ENCODE data around the gene PRDM12.

PRDM12 gene

DNA sequence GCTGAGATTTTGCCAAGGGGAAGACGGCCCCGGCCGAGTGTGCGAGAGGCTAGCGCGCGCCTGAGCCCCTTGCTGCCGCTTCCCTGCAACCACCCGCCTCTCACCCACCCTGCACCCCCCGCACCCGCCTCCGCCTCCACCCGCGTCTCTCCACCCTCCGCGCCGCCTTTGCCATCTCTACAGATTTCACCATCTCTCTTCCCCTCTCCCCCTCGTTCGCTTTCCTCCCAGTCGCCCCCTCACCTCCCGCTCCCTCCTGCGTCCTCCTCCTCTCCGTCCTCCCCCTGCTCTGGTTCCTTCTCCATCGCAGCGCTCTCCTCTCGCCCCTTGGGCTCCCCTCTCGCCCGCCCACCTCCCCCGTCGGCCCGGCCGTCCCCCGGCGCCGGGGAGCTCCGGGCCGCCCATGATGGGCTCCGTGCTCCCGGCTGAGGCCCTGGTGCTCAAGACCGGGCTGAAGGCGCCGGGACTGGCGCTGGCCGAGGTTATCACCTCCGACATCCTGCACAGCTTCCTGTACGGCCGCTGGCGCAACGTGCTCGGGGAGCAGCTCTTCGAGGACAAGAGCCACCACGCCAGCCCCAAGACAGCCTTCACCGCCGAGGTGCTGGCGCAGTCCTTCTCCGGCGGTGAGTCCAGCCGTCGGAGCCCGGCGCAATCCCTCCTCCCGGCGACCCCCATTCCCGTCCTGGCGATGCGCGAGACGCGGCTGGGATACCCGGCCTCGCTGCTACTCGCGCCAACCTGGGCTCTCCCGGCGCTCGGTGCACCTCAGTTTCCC is at the start of gene PRDM12:
Gene PRDM12 (plus strand): TSS at position 344 of the 778 bp plus-strand sequence. CDS start 60 bp downstream, at position 404.
- no peak for DNase-seq

GRCh38 chr9:130616451-130616850 is 47.9 kb upstream of the PRDM12 start:
- DNase-seq = no peak

DNA sequence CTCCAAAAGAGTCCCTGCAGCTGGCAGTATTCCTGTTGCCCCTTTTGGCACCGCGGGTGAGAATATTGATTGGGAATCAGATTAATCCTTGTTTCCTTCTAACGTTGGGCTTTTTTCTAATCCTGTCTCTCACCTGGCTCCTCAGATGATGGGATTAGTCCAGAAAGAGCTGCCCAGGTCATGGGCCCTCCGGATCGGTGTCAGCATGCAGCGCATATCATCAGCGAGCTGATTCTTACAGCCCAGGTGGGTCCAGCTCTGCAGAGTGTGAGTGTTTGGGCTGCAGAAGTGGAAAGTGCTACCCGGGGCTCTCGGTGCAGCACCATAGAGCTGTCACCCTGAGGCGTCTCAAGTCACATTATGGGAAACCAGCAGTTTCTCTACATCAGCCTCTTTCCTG is 40.9 kb upstream of the PRDM12 start:
- DNase-seq = no peak

- DNase-seq = no peak
These were observed 40.2 kb upstream of the PRDM12 start for GRCh38 chr9:130624154-130624553.

DNA sequence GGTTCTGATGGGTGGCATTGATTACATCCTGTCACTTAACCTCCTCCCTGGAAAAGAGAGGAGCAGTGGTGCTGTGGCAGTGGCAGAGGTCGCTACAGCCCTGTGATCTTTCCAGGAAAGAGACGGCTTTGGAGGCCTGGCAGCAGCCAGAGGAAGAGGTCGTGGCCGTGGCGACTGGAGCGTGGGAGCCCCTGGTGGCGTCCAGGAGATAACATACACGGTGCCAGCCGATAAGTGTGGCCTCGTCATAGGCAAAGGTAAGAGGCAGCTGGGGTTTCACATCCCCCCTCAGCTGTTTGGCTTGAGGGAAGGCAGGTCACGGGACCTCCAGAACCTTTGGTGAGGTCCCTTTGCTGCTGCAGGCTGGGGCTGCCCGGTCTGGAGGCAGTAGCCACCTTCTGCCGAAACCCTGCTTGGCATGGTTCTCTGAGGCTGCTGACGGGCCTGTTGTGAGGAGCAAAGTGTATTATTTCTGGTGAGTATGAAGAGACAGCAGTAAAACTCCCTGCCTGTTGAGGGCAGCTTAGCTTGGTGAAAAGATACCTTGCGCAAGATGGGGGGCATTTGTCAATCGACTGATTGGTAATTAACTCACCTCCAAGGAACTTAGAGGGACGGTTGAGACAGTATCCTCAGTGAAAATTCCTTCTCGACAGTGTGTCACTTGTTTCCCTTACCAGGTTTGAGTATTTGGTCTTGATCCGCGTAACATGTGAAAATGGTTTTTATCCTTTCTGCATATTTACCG is 38.0 kb upstream of the PRDM12 start:
- no peak for DNase-seq

GRCh38 chr9:130627051-130627450 is 37.3 kb upstream of the PRDM12 start:
- no peak for DNase-seq

DNA sequence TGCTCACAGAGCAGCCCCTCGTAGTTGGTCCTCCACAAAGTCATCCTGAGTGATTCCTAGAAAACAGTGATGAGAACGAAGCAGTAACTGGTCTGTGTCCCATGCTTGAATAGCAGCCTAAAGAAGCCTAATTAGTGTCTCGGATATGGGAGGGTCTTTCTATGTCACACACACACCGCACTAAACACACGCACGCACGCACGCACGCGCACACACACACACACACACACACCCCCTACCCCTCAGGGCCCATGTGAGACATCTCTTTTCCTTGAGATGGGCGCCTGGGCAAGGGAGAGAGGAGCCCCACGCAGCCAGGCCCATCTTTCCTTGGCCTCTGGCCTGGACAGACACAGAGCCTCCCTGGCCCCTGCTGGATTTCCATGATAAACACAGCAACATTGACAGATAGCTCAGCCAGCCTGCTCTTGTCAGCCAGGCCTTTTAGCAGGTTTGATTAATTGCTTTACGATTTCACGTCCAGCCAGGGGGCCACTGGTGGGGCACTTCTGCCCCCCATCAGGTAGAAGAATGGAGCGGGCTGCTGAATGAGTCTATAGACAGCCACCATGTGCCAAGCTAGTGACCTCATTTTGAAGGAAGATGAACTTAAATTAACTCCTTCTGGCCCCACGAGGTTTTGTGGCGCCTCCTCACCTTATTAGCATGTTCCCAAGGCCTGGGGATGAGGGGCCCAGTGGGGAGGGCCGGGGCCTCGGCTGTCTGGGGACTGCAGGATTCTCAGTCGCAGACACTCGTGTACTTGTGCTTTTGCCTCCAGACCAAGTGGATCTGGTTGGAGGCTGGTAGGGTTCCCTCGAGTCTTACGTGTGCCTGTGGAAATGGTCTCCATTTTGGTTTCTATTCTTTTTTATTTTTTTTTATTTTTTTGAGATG is 36.2 kb upstream of the PRDM12 start:
- DNase-seq = no peak

DNA sequence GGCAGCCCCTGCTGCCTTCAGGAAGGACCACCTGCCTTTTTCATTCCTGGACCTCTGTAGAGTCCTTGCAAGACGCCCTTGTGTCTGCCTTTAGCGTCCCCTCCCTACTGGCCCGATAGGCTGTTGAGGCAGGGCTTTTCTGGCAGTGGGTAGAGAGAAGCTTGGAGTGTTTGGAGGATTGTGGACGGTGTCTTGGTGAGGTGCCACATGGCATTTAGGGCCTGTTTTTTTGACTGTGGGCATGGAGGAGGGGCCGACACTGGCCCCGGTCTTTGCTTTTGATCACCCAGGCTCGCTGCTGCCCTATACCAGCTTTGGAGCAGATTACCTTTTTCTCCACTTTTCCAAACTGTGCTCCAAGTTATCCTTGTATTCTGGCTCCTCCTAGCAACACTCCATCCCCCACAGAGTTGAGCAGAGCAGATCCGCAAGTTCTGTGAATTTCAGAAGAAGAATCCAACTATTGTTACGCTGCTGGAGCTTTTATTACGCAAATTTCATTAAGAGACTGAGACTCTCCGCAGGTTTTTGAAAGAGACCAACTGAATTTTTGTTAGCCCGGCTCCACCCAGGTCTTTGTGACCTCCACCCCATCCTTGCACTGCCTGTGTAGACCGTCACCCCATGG is 34.8 kb upstream of the PRDM12 start:
- no peak for DNase-seq

- no peak for DNase-seq
These were observed 34.3 kb upstream of the PRDM12 start for GRCh38 chr9:130630071-130630450.

- DNase-seq = no peak
These were observed 33.7 kb upstream of the PRDM12 start for GRCh38 chr9:130630506-130631330.

GRCh38 chr9:130631331-130632080 is 32.9 kb upstream of the PRDM12 start:
- DNase-seq = no peak

DNA sequence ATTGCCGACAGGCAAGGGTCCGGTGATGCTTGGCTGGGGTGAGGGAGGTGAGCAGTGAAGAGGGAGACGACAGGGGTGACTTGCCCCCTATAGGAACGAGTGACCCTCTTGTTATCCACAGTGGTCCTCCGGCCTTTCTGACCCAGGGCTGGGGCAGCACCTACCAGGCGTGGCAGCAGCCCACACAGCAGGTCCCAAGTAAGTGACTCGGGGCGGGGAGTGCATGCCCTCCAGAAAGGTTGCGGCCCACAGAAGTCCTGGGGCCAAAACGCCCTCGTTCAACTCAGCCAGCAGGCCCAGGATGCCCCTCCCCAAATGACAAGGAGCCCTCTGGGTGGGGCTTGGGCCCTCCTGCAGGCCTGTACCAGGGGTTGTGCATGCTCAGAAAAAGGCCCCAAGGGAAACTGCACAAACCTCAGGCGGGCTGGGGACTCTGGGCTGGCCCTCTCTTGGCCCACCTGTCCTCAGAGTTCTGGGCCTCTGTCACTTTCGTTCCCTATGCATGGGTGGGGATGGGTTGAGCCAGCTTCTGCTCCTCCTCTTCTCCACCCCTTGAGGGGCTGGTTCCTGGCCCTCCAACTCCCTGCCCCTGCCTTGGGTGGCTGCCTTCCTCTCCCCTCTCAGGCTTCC is 32.2 kb upstream of the PRDM12 start:
- DNase-seq = no peak

- DNase-seq = no peak
These were observed 31.6 kb upstream of the PRDM12 start for GRCh38 chr9:130632841-130633240.

DNA sequence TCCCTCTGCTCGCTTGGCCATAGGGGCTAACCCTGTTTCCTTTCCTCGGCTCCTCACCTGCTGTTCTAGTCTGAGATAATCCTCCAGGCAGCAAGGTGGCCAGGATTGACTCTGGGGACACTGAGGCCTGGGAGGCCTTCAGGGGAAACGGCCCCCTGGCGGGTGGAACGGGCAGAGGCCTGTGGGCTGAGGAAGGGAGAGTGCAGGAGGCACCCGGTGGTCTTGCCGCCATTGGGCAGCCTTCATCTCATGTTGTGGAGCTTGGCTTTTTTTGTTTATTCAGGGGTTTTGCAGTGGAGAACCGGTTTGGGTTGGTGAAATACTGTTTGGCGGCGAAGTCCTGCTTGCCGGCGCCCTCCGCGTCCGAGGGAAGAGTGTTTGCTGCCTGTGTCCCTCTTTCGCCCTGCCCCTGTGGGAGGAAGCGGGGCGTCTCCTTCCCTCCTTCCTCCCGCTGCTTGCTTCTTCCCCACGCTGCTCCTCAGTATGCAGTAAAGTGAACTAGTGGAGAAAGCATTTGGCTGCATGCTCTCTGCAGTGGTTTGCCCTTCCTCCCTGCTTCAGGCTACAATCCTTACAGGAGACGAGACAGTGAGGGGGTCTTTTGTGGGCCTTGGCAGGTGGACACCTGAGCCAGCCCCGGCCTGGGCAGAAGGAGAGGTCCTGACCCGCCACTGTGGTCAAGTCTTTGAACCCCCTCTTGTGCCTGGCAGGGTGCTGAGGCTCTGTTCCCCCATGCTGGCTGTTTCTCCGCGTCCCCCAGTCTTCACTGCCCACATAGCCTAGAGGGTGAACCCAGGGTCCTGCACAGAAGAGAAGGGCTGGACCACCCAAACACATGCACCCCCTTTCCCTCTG is 30.8 kb upstream of the PRDM12 start:
- no peak for DNase-seq

DNA sequence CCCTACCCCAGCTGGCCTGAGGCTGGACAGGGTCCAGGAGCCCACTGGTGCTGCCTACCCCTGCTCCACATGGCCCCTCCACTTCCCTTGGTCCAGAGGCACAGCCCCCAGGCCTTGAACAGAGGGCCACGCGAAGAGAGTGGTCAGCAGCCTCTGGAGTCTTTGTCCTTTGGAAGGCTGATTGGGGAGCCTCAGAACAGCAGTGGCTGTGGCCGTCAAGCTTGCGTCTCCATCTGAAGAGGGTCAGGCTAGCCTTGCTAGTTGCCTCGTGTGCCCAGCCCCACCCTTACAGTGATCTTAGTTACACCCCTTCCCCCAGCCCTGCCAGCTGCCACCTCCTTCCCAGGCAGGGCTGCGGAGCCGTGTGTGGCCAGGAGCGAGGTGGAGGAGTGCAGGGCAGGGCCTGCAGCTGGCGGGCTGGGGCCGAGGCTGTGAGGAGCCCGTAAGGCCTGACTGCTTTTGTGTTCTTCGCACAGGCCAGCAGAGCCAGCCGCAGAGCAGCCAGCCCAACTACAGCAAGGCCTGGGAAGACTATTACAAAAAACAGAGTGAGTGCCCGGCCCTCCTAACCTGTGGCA is 30.1 kb upstream of the PRDM12 start:
- DNase-seq = no peak

DNA sequence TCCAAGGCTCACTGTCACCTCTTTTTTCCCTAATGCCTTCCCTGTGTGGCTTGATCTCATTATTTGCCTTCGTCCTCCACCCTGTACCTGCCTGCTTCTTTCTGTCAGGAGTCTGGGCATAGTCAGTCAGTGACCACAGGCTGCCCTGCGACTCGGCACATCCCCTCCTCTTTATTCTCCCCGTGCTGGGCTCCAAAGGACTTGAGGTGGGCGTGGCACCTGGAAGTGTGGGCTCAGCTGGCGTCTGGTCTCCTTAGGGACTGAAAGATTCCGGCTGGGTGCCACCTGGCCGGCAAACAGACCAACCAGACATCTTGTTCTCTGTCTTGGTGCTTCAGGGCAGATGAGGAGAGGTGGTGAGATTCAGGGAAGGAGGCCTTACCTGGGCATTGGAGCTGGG is 29.6 kb upstream of the PRDM12 start:
- DNase-seq = no peak

- DNase-seq = no peak
These were observed 29.1 kb upstream of the PRDM12 start for GRCh38 chr9:130635306-130635705.

GRCh38 chr9:130635721-130636647 is 28.4 kb upstream of the PRDM12 start:
- DNase-seq = no peak

Measured in bone marrow (tissue), 2 donors.